Activated naive CD4-positive, alpha-beta T cell treated with anti-CD3 and anti-CD28 coated beads, Interleukin-2, amount 50 U/mL, for 72 hours (primary cell): ENCODE results near the gene PITPNC1. TPM values are rescaled to one million over a fixed set of nuclear protein-coding genes. Genes with fewer than 3 reads are reported as not detected.

Source experiments
- ATAC-seq, 2 donors: fragments of 150-1000 bp; cut with Tn5 transposase; 2 replicates each; pipeline ENCODE4 v1.10.0; 2021; ENCODE audit warnings: mild to moderate bottlenecking in 2 of 2, moderate library complexity in 2 of 2
- DNase-seq, 2 donors: peaks; one replicate each; pipeline ENCODE4 v3.0.0; 2021 to 2022; ENCODE audit warnings: low spot score in 2 of 2
- H3K27ac Mint-ChIP-seq, 2 donors: one replicate each; pipeline ENCODE4 v1.8.0; 2022; ENCODE audit warnings: mild to moderate bottlenecking in 2 of 2, mixed read lengths in 2 of 2
- H3K36me3 Mint-ChIP-seq, 2 donors: one replicate each; pipeline ENCODE4 v1.8.0; 2022; ENCODE audit warnings: mixed read lengths in 2 of 2
- H3K9me3 Mint-ChIP-seq, 2 donors: one replicate each; pipeline ENCODE4 v1.8.0; 2022; ENCODE audit warnings: mixed read lengths in 2 of 2
- total RNA-seq, 2 donors: library from RNA; stranded (reverse); gene quantifications; one replicate each; pipeline ENCODE4 v1.2.3, GENCODE V29; 2022

PITPNC1 gene
- total RNA-seq, 2 donors from 2014 or later: 56.8 to 65.3 TPM

GRCh38 chr17:67435786-67436185 lies 58.7 kb downstream of the PITPNC1 start:
- ATAC-seq (no peak), DNase-seq (no peak)
- Mint-ChIP-seq H3K9me3 (no peaks in the 10 kb centered on the region), H3K27ac (peak overlapping the region; percentile 0 to 97), H3K36me3 (peaks cover 0 to 10% of the 10 kb centered on the region in 2 donors)

GRCh38 chr17:67436233-67436632 lies 59.2 kb downstream of the PITPNC1 start:
- DNase-seq (no peak), ATAC-seq (no peak)
- H3K9me3 Mint-ChIP-seq: no peaks in the 10 kb centered on the region
- H3K27ac Mint-ChIP-seq: peak overlapping the region; percentile 0 to 97
- H3K36me3 Mint-ChIP-seq: peaks cover 0 to 10% of the 10 kb centered on the region in 2 donors

GRCh38 chr17:67438667-67439066 lies 61.6 kb downstream of the PITPNC1 start:
- H3K36me3 Mint-ChIP-seq: no peaks in the 10 kb centered on the region
- ATAC-seq (no peak), DNase-seq (no peak)
- H3K27ac Mint-ChIP-seq: peak overlapping the region; percentile 67 to 83
- no peaks in the 10 kb centered on the region for H3K9me3 Mint-ChIP-seq

- DNase-seq (no peak), ATAC-seq (no peak)
- Mint-ChIP-seq H3K36me3 (no peaks in the 10 kb centered on the region), H3K27ac (peak overlapping the region in 1 of 2 donors; percentile 98), H3K9me3 (no peaks in the 10 kb centered on the region)
Measured at GRCh38 chr17:67439269-67439668, 62.2 kb downstream of the PITPNC1 start.

GRCh38 chr17:67440277-67441051 lies 63.4 kb downstream of the PITPNC1 start:
- H3K27ac Mint-ChIP-seq: peak overlapping the region; percentile 97 to 98
- peak in 1 of 2 donors; percentile 0 for ATAC-seq
- H3K9me3 Mint-ChIP-seq: no peaks in the 10 kb centered on the region
- no peaks in the 10 kb centered on the region for H3K36me3 Mint-ChIP-seq
- DNase-seq: no peak

- Mint-ChIP-seq H3K9me3 (no peaks in the 10 kb centered on the region), H3K27ac (peak overlapping the region; percentile 97 to 98), H3K36me3 (no peaks in the 10 kb centered on the region)
- ATAC-seq: peak; percentile 93 to 94
- peak; percentile 67 to 78 for DNase-seq
Measured at GRCh38 chr17:67441052-67441895, 64.2 kb downstream of the PITPNC1 start.

- ATAC-seq: no peak
Measured at GRCh38 chr17:67441896-67442219, 64.8 kb downstream of the PITPNC1 start.

GRCh38 chr17:67442787-67443624 lies 65.9 kb downstream of the PITPNC1 start:
- peak overlapping the region; percentile 76 to 86 for H3K27ac Mint-ChIP-seq
- no peaks in the 10 kb centered on the region for H3K9me3 Mint-ChIP-seq
- no peak for ATAC-seq
- no peak for DNase-seq
- no peaks in the 10 kb centered on the region for H3K36me3 Mint-ChIP-seq

More at GRCh38 chr17:67441896-67442219, 64.8 kb downstream of the PITPNC1 start:
- no peaks in the 10 kb centered on the region for H3K9me3 Mint-ChIP-seq
- H3K27ac Mint-ChIP-seq: peak overlapping the region; percentile 97 to 98
- DNase-seq: no peak
- H3K36me3 Mint-ChIP-seq: no peaks in the 10 kb centered on the region

- DNase-seq (no peak), ATAC-seq (no peak)
- H3K36me3 Mint-ChIP-seq: no peaks in the 10 kb centered on the region
- H3K9me3 Mint-ChIP-seq: no peaks in the 10 kb centered on the region
- peak overlapping the region; percentile 58 to 86 for H3K27ac Mint-ChIP-seq
Measured at GRCh38 chr17:67443931-67444595, 67.0 kb downstream of the PITPNC1 start.

GRCh38 chr17:67448449-67448848 lies 71.4 kb downstream of the PITPNC1 start:
- peak overlapping the region in 1 of 2 donors; percentile 90 for H3K27ac Mint-ChIP-seq
- no peak for ATAC-seq
- peaks cover 0 to 17% of the 10 kb centered on the region in 2 donors for H3K36me3 Mint-ChIP-seq
- DNase-seq: no peak
- no peaks in the 10 kb centered on the region for H3K9me3 Mint-ChIP-seq

GRCh38 chr17:67449065-67449464 lies 72.0 kb downstream of the PITPNC1 start:
- Mint-ChIP-seq H3K9me3 (no peaks in the 10 kb centered on the region), H3K36me3 (peaks cover 0 to 17% of the 10 kb centered on the region in 2 donors), H3K27ac (peak overlapping the region; percentile 90 to 95)
- DNase-seq: no peak
- ATAC-seq: no peak

- ATAC-seq: no peak
- DNase-seq: no peak
- H3K36me3 Mint-ChIP-seq: peaks cover 0 to 17% of the 10 kb centered on the region in 2 donors
Measured at GRCh38 chr17:67449845-67450755, 73.0 kb downstream of the PITPNC1 start.

GRCh38 chr17:67452681-67453554 lies 75.8 kb downstream of the PITPNC1 start:
- peak in 1 of 2 donors; percentile 44 for DNase-seq
- peaks cover 2 to 6% of the 10 kb centered on the region in 2 donors for H3K9me3 Mint-ChIP-seq
- peak; percentile 75 to 92 for ATAC-seq

More at GRCh38 chr17:67449845-67450755, 73.0 kb downstream of the PITPNC1 start:
- no peaks in the 10 kb centered on the region for H3K9me3 Mint-ChIP-seq
- H3K27ac Mint-ChIP-seq: peak overlapping the region; percentile 90 to 95

GRCh38 chr17:67456103-67456502 lies 79.0 kb downstream of the PITPNC1 start:
- peak overlapping the region in 1 of 2 donors; percentile 81 for H3K27ac Mint-ChIP-seq
- no peak for ATAC-seq
- H3K36me3 Mint-ChIP-seq: peaks cover 13 to 52% of the 10 kb centered on the region in 2 donors
- no peak for DNase-seq
- H3K9me3 Mint-ChIP-seq: peaks cover 6 to 18% of the 10 kb centered on the region in 2 donors

More at GRCh38 chr17:67452681-67453554, 75.8 kb downstream of the PITPNC1 start:
- Mint-ChIP-seq H3K27ac (peak overlapping the region; percentile 90 to 96), H3K36me3 (peaks cover 4 to 30% of the 10 kb centered on the region in 2 donors)
